NK-92 (cell line): ENCODE results near the gene TTC24.
"Not testable (repeated sequence)": the region's sequence is repeated elsewhere in the genome, so short reads cannot be mapped to it uniquely, and the experiment has no call there.

ENCODE experiments used
- DNase-seq: peaks from one replicate; lab custom pipeline; 2025; ENCODE audit not compliant: unreplicated experiment; lab: John Stamatoyannopoulos, UW

Gene TTC24

GRCh38 chr1:156586323-156586722 is 6.8 kb downstream of the TTC24 start:
- DNase-seq, result no peak

- DNase-seq, result no peak
These were observed 7.5 kb downstream of the TTC24 start for GRCh38 chr1:156586892-156587477.

GRCh38 chr1:156587927-156588326 is 8.4 kb downstream of the TTC24 start:
- DNase-seq, result not testable (repeated sequence)

- DNase-seq, result no peak
These were observed 10.0 kb downstream of the TTC24 start for GRCh38 chr1:156589546-156589945.

GRCh38 chr1:156590326-156591180 is 11.0 kb downstream of the TTC24 start:
- no peak for DNase-seq

GRCh38 chr1:156591181-156591431 is 11.6 kb downstream of the TTC24 start:
- no peak for DNase-seq

- no peak for DNase-seq
These were observed 12.1 kb downstream of the TTC24 start, which contains the start of gene NAXE for GRCh38 chr1:156591432-156592157. TSS of gene NAXE (plus strand) at chr1:156591776. CDS start at chr1:156591805, 29 bp downstream.

GRCh38 chr1:156592158-156592909 is 12.8 kb downstream of the TTC24 start:
- no peak for DNase-seq

GRCh38 chr1:156592910-156593660 is 13.6 kb downstream of the TTC24 start:
- DNase-seq, result no peak

- no peak for DNase-seq
These were observed 14.1 kb downstream of the TTC24 start for GRCh38 chr1:156593661-156593989.

- DNase-seq, result no peak
These were observed 14.7 kb downstream of the TTC24 start for GRCh38 chr1:156594190-156594589.

GRCh38 chr1:156595016-156595415 is 15.5 kb downstream of the TTC24 start:
- DNase-seq, result no peak

GRCh38 chr1:156596426-156596825 is 16.9 kb downstream of the TTC24 start:
- DNase-seq, result no peak

GRCh38 chr1:156598125-156598524 is 18.6 kb downstream of the TTC24 start:
- no peak for DNase-seq

- no peak for DNase-seq
These were observed 19.4 kb downstream of the TTC24 start for GRCh38 chr1:156598731-156599432.

- DNase-seq, result no peak
These were observed 20.3 kb downstream of the TTC24 start for GRCh38 chr1:156599811-156600210.

GRCh38 chr1:156600733-156601121 is 21.2 kb downstream of the TTC24 start:
- no peak for DNase-seq

- DNase-seq, result peak; percentile 18
These were observed 21.8 kb downstream of the TTC24 start, which contains the start of gene GPATCH4 for GRCh38 chr1:156601122-156601830. TSS of gene GPATCH4 (minus strand) at chr1:156601479.

- DNase-seq, result no peak
These were observed 22.4 kb downstream of the TTC24 start for GRCh38 chr1:156601892-156602291.
